8988T (cell line): ENCODE results near the gene CCDC47.

ENCODE experiments used
- DNase-seq: peaks from one replicate; pipeline ENCODE4 v3.0.0; 2011

Gene CCDC47

DNA sequence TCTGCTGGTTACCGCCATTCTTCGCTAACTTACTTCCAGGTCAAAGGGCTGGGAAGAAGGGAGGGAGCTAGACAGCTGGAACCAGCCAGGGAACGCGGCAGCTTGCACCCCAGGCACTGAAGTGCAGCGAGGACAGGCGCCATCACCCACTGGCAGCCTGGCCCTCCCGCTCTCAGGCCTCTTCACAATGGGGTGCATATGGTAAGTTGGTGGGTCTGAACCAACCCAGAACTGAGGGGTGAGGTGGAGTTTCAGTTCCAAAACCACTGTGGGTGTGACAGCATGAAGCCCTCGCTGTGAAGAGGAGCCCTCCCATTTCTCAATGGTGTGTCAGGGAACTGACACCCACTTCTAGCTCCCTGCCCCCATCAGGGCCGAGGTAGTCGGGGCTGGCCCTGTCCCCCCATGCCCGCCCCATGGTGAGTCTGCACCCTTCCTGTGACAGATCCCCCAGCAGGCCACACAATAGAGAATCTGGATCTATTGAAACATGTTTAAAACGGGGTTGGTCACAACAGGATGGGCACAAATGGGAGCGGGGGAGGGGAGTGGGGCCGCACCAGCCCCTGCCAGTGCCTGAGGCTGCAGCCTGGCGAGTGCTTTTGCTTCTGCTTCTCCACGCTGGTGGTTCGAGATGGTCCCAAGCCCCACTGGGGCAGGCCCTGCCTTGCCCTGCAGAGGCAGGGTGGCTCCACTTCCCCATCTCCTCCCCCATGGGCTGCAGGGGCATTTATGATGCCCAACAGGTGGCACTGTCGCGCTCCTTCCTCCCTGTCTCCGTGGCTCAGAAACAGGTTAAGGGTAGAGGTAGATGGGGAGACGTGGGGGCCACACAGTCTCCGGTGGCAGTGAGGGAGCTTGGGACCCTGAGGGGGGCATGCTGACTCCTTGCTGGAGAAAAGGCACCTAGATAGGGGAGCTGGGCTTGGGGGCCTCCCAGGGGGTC lies 75.8 kb downstream of the CCDC47 start:
- DNase-seq = peak; percentile 70

DNA sequence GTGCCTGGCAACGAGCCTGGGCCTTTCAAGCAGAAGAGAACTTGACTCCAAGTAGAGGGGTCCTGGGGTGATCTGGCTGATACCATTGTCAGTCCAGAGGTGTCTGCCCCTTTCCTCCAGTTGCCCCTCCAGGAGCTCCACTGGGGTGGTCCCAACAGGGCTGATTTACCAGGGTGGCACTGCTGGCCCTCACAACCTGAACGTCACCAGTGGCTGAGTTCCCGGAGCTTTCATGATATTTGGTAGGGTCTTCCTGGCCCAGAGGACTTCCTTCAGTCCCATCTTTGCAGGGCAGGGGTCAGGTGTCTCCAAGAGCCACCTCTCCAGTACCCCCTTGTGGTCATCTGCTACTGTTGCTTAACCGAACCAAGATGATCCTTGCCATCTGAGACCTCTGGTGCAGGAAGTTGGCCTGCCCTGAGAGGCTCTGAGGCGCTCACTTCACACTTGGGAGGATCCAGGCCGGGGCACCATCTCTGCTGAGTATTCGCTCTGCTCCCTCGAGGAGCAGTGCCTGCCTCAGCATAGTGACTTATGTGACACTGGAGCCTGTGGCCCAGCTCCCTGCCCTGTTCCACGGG lies 76.9 kb downstream of the CCDC47 start:
- DNase-seq = peak; percentile 59

DNA sequence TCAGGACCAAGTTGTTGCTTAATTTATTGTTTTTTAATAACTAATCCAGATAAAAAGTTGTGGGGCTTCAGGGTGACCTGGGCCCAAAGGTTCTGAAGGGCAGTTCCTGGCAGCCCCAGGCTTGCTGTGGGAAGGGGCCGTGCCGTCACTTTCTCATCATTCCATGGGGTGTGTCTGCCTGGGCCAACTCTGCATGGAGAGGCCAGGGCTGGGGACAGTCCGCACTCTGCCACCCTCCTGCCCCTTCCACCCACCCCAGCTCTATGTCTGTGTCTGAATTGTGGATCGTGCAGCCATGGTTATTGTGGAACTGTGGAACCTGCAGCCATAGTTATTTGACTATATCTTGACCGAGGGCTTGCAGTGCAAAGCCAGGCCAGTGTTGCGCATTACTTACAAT lies 77.5 kb downstream of the CCDC47 start:
- DNase-seq = no peak
